GM23248 (cell line): Measurements from ENCODE around the gene TSPAN2. TPM values are rescaled to one million over a fixed set of nuclear protein-coding genes. Genes with fewer than 3 reads are reported as not detected.

Source experiments
- DNase-seq: peaks from one replicate; pipeline ENCODE4 v3.0.0-alpha.2; 2015
- H2AFZ ChIP-seq: fragments of 200-600 bp; sonication (generic); 2 replicates; pipeline ENCODE4 v1.6.1; 2016; ENCODE audit warnings: antibody characterized with exemption
- H3F3A ChIP-seq: fragments of 200-600 bp; sonication (generic); 2 replicates; pipeline ENCODE4 v1.6.1; 2016; ENCODE audit warnings: mild to moderate bottlenecking, antibody characterized with exemption, mixed run types; ENCODE audit not compliant: insufficient read depth
- H3K27ac ChIP-seq: fragments of 200-600 bp; sonication (generic); 2 replicates; pipeline ENCODE4 v1.5.1; 2016; ENCODE audit warnings: mild to moderate bottlenecking
- H3K27me3 ChIP-seq: fragments of 200-600 bp; sonication (generic); replicated peaks from 2 replicates; pipeline ENCODE4 v1.6.1; 2016; ENCODE audit warnings: mild to moderate bottlenecking; ENCODE audit not compliant: insufficient read depth
- H3K36me3 ChIP-seq: fragments of 200-600 bp; sonication (generic); 2 replicates; pipeline ENCODE4 v1.6.1; 2016; ENCODE audit warnings: low read depth, mild to moderate bottlenecking
- H3K4me1 ChIP-seq: fragments of 200-600 bp; sonication (generic); 2 replicates; pipeline ENCODE4 v1.6.1; 2016; ENCODE audit warnings: mild to moderate bottlenecking; ENCODE audit not compliant: insufficient read depth
- H3K4me2 ChIP-seq: fragments of 200-600 bp; sonication (generic); one replicate; pipeline ENCODE4 v1.6.1; 2016; ENCODE audit warnings: mild to moderate bottlenecking; ENCODE audit not compliant: unreplicated experiment
- H3K4me3 ChIP-seq: fragments of 200-600 bp; sonication (generic); 2 replicates; pipeline ENCODE4 v1.5.1; 2016; ENCODE audit warnings: mild to moderate bottlenecking
- H3K79me2 ChIP-seq: fragments of 200-600 bp; sonication (generic); 2 replicates; pipeline ENCODE4 v1.6.1; 2016; ENCODE audit warnings: mild to moderate bottlenecking; ENCODE audit not compliant: insufficient read depth
- H3K9ac ChIP-seq: fragments of 200-600 bp; sonication (generic); 2 replicates; pipeline ENCODE4 v1.6.1; 2016; ENCODE audit warnings: mild to moderate bottlenecking
- H3K9me2 ChIP-seq: fragments of 200-600 bp; sonication (generic); 2 replicates; pipeline ENCODE4 v1.6.1; 2016; ENCODE audit warnings: mixed run types, mild to moderate bottlenecking, moderate library complexity; ENCODE audit not compliant: insufficient read depth
- H3K9me3 ChIP-seq: fragments of 200-600 bp; sonication (generic); one replicate; pipeline ENCODE4 v1.6.1; 2017; ENCODE audit warnings: low read depth
- H4K20me1 ChIP-seq: fragments of 200-600 bp; sonication (generic); 2 replicates; pipeline ENCODE4 v1.6.0; 2016; ENCODE audit not compliant: insufficient read depth
- EZH2 ChIP-seq: fragments of 200-600 bp; sonication (generic); IDR thresholded peaks from 2 replicates; pipeline ENCODE4 v1.6.1; 2018; ENCODE audit warnings: antibody characterized with exemption, mild to moderate bottlenecking; ENCODE audit not compliant: insufficient read depth, poor library complexity, severe bottlenecking
- EZH2phosphoT487 ChIP-seq: fragments of 200-600 bp; sonication (generic); IDR thresholded peaks from 2 replicates; pipeline ENCODE4 v1.6.1; 2018; ENCODE audit warnings: antibody characterized with exemption, moderate library complexity, mild to moderate bottlenecking, low read depth; ENCODE audit not compliant: insufficient read depth
- WGBS, 2 experiments: methylation state at CpG; one replicate each; pipeline ENCODE4 v1.1.6; 2015 to 2017; ENCODE audit warnings: low lambda C conversion rate in 2 of 2, low coverage in 1 of 2; ENCODE audit errors: missing lambda C conversion rate in 2 of 2; 5-methylcytosine and 5-hydroxymethylcytosine counted together
- in situ Hi-C: fragments of 300-500 bp; cut with MboI; formaldehyde crosslinking; loops from 2 replicates; pipeline ENCODE4 v1.15.0; 2020
- polyA plus RNA-seq: library from polyadenylated mRNA; unstranded; fragments of >200 nt; fragmentation: Nextera tagmentation; extraction: Ambion mirVana; gene quantifications from 2 replicates; pipeline ENCODE4 v1.2.1, GENCODE V29; 2016
- total RNA-seq: library from RNA; depleted of rRNA; stranded (reverse); fragments of >200 nt; shearing (Covaris generic); gene quantifications from 2 replicates; pipeline ENCODE4 v1.2.3, GENCODE V29; 2014

Gene TSPAN2
- total and polyA plus RNA-seq, 2 experiments from 2014 or later, result 2.7 to 10.1 TPM

DNA sequence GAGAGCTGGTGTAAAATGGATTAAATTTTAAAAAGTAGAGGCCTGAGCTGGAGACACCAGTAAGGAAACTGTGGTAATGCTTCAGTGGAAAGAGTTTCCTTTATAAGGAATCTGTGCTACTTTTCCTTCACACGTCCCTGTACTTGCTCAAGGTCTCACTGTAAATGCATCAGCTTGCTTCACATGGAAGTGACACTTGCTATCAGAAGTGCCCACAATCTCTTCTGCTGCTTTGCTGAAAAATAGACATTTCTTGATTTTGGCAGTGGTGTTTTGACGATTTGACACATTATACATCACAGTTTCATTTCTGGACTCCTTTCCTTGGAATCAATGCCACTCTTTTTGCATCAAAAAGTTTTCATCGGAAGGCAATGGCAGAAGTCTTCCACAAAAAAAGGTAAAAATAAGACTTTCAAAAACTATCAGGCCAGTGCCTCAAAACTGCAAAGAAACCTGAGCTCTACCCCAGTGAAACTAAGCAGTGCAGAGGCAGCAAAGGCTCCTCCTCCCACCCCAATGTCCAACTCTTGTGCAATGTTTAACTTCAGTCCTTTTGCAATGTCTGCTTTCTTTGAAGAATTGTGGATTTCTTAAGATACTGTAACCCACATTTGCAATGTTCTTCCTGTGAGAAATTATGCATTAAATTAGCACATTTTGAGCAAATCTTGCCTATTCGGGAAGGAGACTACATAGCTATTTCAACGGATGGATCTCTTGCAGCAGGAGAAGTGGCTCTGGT, 18.4 kb upstream of the TSPAN2 start:
- no peak overlapping the region for H3K4me3 ChIP-seq
- peak overlapping the region; percentile 23; the same call in 1 of the 2 replicates for H3K27ac ChIP-seq
- peak overlapping the region; percentile 25; the same call in 1 of the 2 replicates for H2AFZ ChIP-seq
- WGBS, 2 experiments, result 47 to 50% methylated on average over 5 of the region's 5 CpGs
- DNase-seq, result peak; percentile 78
- TF ChIP-seq EZH2 (no peak), EZH2phosphoT487 (no peak)
- H3K9me3 ChIP-seq, result no peaks in the 10 kb centered on the region
- no peaks in the 10 kb centered on the region for H3K9me2 ChIP-seq
- no peaks in the 10 kb centered on the region for H3K27me3 ChIP-seq
- H4K20me1 ChIP-seq, result no peaks in the 10 kb centered on the region
- no peak overlapping the region for H3K9ac ChIP-seq
- peaks cover 21% of the 10 kb centered on the region; the same call in 1 of the 2 replicates for H3F3A ChIP-seq
- peak overlapping the region; percentile 39 for H3K4me2 ChIP-seq
- H3K4me1 ChIP-seq, result peaks cover 11% of the 10 kb centered on the region
- in situ Hi-C loops, result no loop called here
- H3K36me3 ChIP-seq, result no peaks in the 10 kb centered on the region
- H3K79me2 ChIP-seq, result no peaks in the 10 kb centered on the region

DNA sequence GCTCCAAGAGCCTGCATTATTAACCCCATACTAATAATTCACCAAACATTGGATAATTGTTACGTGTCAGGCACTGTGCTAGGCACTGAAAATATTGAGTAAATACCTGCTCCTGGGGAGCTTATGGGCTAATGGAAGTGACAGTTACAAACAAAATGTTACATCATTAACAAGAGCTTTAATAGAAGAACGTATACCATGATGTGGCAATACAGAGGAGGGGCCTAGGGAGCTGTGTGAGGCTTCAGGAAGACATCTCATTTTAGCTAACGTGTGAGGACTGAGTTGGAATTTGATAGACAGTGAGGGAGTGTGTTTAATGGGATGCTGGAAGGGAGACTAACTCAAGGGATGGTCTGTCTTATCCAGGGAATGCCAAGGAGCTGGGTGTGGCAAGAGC, 16.5 kb upstream of the TSPAN2 start:
- Histone ChIP-seq H3K4me1 (peaks cover 12% of the 10 kb centered on the region), H3K9ac (no peak overlapping the region), H3K79me2 (no peaks in the 10 kb centered on the region), H4K20me1 (no peaks in the 10 kb centered on the region), H3K27me3 (no peaks in the 10 kb centered on the region), H3K9me3 (no peaks in the 10 kb centered on the region), H3K4me2 (no peak overlapping the region), H3K4me3 (no peak overlapping the region), H2AFZ (no peak overlapping the region), H3F3A (peaks cover 21% of the 10 kb centered on the region; the same call in 1 of the 2 replicates), H3K9me2 (no peaks in the 10 kb centered on the region), H3K27ac (no peak overlapping the region), H3K36me3 (no peaks in the 10 kb centered on the region)
- no peak for TF ChIP-seq EZH2phosphoT487
- no peak for TF ChIP-seq EZH2
- WGBS, 2 experiments, result 79 to 80% methylated on average over 3 of the region's 3 CpGs
- DNase-seq, result no peak
- in situ Hi-C loops, result no loop called here

- no peaks in the 10 kb centered on the region for H3K9me3 ChIP-seq
- no peaks in the 10 kb centered on the region for H3K79me2 ChIP-seq
- no peaks in the 10 kb centered on the region for H3K27me3 ChIP-seq
- H3K36me3 ChIP-seq, result no peaks in the 10 kb centered on the region
- peak overlapping the region; percentile 71 for H3K9ac ChIP-seq
- in situ Hi-C loops, result no loop called here
- H3F3A ChIP-seq, result peaks cover 11% of the 10 kb centered on the region
- H3K9me2 ChIP-seq, result no peaks in the 10 kb centered on the region
- H3K27ac ChIP-seq, result peak overlapping the region; percentile 82
- peak; percentile 85 for DNase-seq
- H2AFZ ChIP-seq, result peak overlapping the region; percentile 54
- peak overlapping the region; percentile 73 for H3K4me2 ChIP-seq
- TF ChIP-seq EZH2 (no peak), EZH2phosphoT487 (no peak)
- no peaks in the 10 kb centered on the region for H4K20me1 ChIP-seq
- 0% methylated on average over 1 of the region's 1 CpG for WGBS, 2 experiments
- H3K4me3 ChIP-seq, result peak overlapping the region; percentile 35; the same call in 1 of the 2 replicates
- H3K4me1 ChIP-seq, result peaks cover 19% of the 10 kb centered on the region
Observed at GRCh38 chr1:115099693-115100050, 10.4 kb upstream of the TSPAN2 start.

DNA sequence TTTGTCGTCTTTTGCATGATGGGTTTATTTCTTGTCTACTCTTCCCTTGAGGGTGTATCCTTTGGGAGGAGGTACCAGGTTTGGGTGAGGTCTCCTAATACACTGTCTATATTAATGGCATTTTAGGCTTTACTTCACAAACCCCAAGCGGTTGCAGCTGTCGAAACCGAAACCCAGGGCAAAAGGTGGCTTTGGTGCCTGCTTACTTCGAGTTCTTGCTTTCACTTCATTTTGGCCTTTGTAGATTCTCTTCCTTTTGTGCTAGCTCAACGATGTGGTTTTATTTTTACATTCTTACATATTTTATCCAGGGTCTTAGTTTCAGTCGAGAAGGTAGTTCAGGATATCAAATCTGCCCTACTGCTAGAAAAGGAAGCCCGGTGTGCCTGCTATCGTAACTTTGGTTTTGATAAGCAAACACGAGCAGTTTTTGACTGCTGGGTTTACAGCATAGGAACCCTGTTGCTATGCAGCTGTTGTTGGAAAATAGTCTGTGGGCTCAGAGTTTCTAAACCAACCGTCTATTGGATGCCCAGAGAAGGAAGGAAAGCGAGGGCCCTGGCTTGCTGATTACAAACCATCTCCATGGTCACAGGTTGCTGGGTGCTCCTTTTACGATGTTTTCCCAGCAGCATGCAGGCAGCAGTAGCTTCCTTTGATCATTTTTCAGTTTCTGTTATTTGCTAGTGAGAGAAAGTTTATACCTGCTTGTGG, 9.8 kb upstream of the TSPAN2 start:
- H3K9ac ChIP-seq, result peak overlapping the region; percentile 71
- H3K4me1 ChIP-seq, result peaks cover 19% of the 10 kb centered on the region
- H3F3A ChIP-seq, result peaks cover 11% of the 10 kb centered on the region
- H3K27ac ChIP-seq, result peak overlapping the region; percentile 82
- WGBS, 2 experiments, result 84 to 85% methylated on average over 13 of the region's 13 CpGs
- no peak for TF ChIP-seq EZH2
- no peak for TF ChIP-seq EZH2phosphoT487
- H3K79me2 ChIP-seq, result no peaks in the 10 kb centered on the region
- H3K9me2 ChIP-seq, result no peaks in the 10 kb centered on the region
- H4K20me1 ChIP-seq, result no peaks in the 10 kb centered on the region
- no peaks in the 10 kb centered on the region for H3K27me3 ChIP-seq
- no peaks in the 10 kb centered on the region for H3K36me3 ChIP-seq
- in situ Hi-C loops, result no loop called here
- H2AFZ ChIP-seq, result peak overlapping the region; percentile 54
- H3K4me2 ChIP-seq, result peak overlapping the region; percentile 73
- no peaks in the 10 kb centered on the region for H3K9me3 ChIP-seq
- peak overlapping the region; percentile 35; the same call in 1 of the 2 replicates for H3K4me3 ChIP-seq
- DNase-seq, result peak; percentile 76
